ENCODE data around the gene TEFM.
"Not testable (repeated sequence)": the region's sequence is repeated elsewhere in the genome, so short reads cannot be mapped to it uniquely, and the experiment has no call there.

The TEFM gene

GRCh38 chr17:30906101-30906911 is at the start of gene TEFM:
Gene TEFM, minus strand, starts transcription at chr17:30906238. Its CDS starts 40 bp downstream, at chr17:30906198.
- DNase-seq = peak; percentile 73 to 83

- no peak for DNase-seq
These were observed 48.2 kb upstream of the TEFM start for GRCh38 chr17:30954046-30954830.

- DNase-seq = no peak
These were observed 46.8 kb upstream of the TEFM start for GRCh38 chr17:30952638-30953393.

GRCh38 chr17:30950669-30951399 is 44.8 kb upstream of the TEFM start:
- DNase-seq = peak; percentile 29 to 78

GRCh38 chr17:30950189-30950588 is 44.2 kb upstream of the TEFM start:
- no peak for DNase-seq

GRCh38 chr17:30947796-30948195 is 41.8 kb upstream of the TEFM start:
- no peak for DNase-seq

- no peak for DNase-seq
These were observed 36.5 kb upstream of the TEFM start for GRCh38 chr17:30942308-30943079.

- no peak for DNase-seq
These were observed 33.1 kb upstream of the TEFM start for GRCh38 chr17:30939051-30939689.

GRCh38 chr17:30933966-30934365 is 27.9 kb upstream of the TEFM start:
- DNase-seq = no peak

- not testable (repeated sequence) for DNase-seq
These were observed 25.5 kb upstream of the TEFM start for GRCh38 chr17:30931582-30931981.

GRCh38 chr17:30930495-30930894 is 24.5 kb upstream of the TEFM start:
- no peak for DNase-seq

GRCh38 chr17:30929861-30930260 is 23.8 kb upstream of the TEFM start:
- DNase-seq = not testable (repeated sequence)

- no peak for DNase-seq
These were observed 23.1 kb upstream of the TEFM start for GRCh38 chr17:30929081-30929633.

- no peak for DNase-seq
These were observed 22.5 kb upstream of the TEFM start for GRCh38 chr17:30928584-30928983.

GRCh38 chr17:30927756-30928155 is 21.7 kb upstream of the TEFM start:
- no peak for DNase-seq

- no peak for DNase-seq
These were observed 20.5 kb upstream of the TEFM start for GRCh38 chr17:30926516-30926915.

- no peak for DNase-seq
These were observed 18.3 kb upstream of the TEFM start for GRCh38 chr17:30924341-30924740.

- DNase-seq = no peak
These were observed 16.4 kb upstream of the TEFM start for GRCh38 chr17:30922235-30923030.

- DNase-seq = no peak
These were observed 15.6 kb upstream of the TEFM start, which contains the start of gene ADAP2 for GRCh38 chr17:30921544-30922196. Gene ADAP2, plus strand, starts transcription at chr17:30921945. Its CDS starts 70 bp downstream, at chr17:30922015.
